ENCODE results near the gene EIF4A2.
"Not testable (repeated sequence)": the region's sequence is repeated elsewhere in the genome, so short reads cannot be mapped to it uniquely, and the experiment has no call there.

EIF4A2 gene

DNA sequence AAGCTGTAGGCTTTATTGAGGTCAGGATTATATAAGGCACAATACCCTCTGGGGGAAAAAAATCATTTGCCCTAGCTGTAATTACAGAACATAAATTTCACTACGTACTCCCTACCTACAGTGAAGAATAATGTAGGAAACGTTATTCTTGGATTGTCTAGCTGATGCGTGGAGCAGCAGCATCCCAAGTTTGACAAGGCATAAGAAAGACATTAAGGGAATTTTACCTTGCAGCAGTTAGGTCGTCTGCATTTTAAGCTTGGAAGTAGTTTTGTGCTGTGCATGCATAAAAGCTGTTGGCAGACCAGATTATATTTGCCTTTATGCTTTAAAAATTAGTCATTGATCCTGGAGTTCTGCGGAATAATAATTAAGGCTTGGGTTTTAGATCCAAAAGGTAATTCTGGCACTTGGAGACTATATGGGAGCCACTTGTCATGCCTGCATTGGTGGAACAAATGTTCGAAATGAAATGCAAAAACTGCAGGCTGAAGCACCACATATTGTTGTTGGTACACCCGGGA is 2.2 kb downstream of the EIF4A2 start:
- DNase-seq = no peak

DNA sequence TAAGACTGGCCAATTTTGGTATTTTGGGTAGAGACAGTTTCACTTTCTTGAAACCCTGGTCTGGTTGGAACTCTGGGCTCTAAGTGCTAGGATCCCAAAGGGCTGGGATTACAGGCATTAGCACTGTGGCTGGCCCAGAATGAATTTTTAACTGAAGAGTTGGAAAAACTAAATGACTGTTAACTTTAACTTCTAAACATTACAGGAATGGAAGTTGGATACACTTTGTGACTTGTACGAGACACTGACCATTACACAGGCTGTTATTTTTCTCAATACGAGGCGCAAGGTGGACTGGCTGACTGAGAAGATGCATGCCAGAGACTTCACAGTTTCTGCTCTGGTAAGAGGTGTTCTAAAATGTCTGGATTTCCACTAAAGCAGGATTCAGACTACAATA is 3.5 kb downstream of the EIF4A2 start:
- DNase-seq = no peak

- no peak for DNase-seq
Observed at GRCh38 chr3:186787642-186788481, 4.5 kb downstream of the EIF4A2 start.

GRCh38 chr3:186788482-186789370 is 5.3 kb downstream of the EIF4A2 start:
- DNase-seq = no peak

GRCh38 chr3:186789554-186790260 is 6.3 kb downstream of the EIF4A2 start:
- no peak for DNase-seq

DNA sequence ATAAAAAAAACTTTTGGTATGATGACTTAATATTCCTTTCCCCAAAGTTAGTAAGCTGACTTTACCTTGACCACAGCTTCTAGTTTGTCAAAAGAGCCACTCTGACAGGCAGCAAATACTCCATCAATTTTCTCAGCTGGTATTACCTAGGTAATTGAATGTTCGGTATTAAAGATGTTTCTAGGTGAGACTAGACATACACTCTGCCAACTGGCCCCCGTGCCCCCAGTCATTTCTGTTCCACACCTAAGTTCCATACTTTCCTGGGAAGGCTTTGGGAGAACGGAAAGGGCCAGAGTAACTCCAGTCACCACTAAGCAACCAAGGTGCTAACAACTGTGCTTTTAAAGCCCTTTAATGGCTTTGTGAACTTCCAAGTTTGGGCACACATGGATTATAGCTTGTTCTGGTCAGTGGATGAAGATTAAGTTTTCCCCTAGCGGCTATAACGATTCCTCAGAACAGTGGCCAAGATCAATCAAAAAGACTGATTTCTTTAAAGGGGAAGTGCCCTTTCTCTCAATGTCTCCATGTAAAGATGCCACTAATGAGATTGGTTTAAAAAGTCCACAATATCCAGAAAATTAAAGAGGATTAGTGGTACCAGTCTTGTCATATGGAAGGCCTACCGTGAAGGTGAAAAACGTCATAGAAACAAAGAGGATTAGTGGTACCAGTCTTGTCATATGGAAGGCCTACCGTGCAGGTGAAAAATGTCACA is 7.0 kb downstream of the EIF4A2 start:
- DNase-seq = no peak

DNA sequence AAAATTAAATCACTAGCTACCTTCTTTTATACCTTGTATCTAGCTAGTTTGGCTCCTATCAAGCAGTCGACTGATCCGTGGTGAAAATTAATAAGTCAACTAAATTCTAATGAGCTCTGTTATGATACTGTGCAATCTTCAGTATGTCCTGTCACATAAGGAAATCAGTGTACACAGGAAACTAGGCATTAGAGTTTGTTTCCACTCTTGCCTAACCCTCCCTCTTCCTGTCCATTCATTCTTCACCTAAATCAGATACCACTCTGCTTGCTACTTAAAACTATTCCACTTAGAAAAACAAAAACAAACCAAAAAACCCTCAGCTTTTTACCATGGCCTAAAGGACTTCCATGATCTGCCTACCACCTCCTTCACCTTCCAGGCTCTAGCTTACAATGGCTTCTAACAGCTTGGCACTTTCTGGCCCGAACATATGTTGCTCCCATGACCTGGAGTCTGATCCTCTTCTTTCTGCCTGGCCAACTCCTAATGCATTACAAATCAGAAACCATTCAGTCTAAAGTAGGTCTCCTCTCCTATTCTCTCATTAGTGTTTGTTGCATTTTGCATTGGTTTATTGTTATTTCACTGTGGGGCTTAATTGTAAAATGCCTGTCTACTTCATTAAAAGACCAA is 15.0 kb downstream of the EIF4A2 start:
- no peak for DNase-seq

GRCh38 chr3:186800285-186800684 is 16.9 kb downstream of the EIF4A2 start:
- DNase-seq = no peak

- no peak for DNase-seq
Observed at GRCh38 chr3:186802701-186803100, 19.3 kb downstream of the EIF4A2 start.

GRCh38 chr3:186803447-186803846 is 20.1 kb downstream of the EIF4A2 start:
- not testable (repeated sequence) for DNase-seq

GRCh38 chr3:186806089-186807055 is 23.0 kb downstream of the EIF4A2 start, which contains the start of gene RFC4:
Gene RFC4 (minus strand): TSS chr3:186806482. CDS start chr3:186804713, 1,769 bp downstream.
- DNase-seq = peak; percentile 83

DNA sequence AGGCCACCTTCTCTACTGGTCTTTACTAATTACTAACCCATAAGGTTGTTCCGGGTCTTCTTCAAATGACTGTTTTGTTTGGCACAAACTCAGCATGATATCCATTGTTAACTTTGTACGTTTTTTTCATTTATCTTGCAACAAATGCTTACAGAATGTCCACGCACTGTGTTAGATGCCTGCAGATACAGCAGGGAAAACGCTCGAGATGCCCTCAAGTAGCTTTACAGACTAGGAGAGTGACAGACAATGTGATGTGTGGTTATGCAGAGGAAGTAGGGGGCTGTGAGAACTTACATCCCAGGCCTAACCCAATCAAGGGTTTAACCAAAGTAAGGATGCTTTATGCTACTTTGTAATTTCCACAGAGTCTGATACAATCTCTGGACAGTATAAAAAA is 23.9 kb downstream of the EIF4A2 start:
- no peak for DNase-seq

GRCh38 chr3:186810336-186810996 is 27.1 kb downstream of the EIF4A2 start:
- DNase-seq = no peak

GRCh38 chr3:186811313-186811712 is 27.9 kb downstream of the EIF4A2 start:
- DNase-seq = not testable (repeated sequence)

- DNase-seq = no peak
Observed at GRCh38 chr3:186814100-186814499, 30.7 kb downstream of the EIF4A2 start.

DNA sequence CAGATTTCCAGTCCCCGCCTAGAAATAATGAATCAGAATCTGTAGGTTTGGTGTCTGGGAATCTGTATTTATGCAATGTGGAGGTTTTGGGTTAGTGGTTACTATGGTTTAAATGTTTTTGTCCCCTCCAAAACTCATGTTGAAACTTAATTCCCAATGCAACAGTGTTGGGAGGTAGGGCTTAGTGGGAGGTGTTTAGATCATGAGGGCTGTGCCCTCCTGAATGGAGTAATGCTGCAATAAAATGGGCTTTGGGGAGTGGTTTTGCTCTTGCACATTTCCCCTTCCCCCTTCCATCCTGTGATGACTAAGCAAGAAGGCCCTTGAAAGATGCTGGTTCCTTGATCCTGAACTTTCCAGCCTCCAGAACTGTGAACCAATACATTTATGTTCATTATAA is 32.1 kb downstream of the EIF4A2 start:
- DNase-seq = no peak

- DNase-seq = no peak
Observed at GRCh38 chr3:186818516-186818915, 35.1 kb downstream of the EIF4A2 start.

- DNase-seq = no peak
Observed at GRCh38 chr3:186818956-186819355, 35.6 kb downstream of the EIF4A2 start.

DNA sequence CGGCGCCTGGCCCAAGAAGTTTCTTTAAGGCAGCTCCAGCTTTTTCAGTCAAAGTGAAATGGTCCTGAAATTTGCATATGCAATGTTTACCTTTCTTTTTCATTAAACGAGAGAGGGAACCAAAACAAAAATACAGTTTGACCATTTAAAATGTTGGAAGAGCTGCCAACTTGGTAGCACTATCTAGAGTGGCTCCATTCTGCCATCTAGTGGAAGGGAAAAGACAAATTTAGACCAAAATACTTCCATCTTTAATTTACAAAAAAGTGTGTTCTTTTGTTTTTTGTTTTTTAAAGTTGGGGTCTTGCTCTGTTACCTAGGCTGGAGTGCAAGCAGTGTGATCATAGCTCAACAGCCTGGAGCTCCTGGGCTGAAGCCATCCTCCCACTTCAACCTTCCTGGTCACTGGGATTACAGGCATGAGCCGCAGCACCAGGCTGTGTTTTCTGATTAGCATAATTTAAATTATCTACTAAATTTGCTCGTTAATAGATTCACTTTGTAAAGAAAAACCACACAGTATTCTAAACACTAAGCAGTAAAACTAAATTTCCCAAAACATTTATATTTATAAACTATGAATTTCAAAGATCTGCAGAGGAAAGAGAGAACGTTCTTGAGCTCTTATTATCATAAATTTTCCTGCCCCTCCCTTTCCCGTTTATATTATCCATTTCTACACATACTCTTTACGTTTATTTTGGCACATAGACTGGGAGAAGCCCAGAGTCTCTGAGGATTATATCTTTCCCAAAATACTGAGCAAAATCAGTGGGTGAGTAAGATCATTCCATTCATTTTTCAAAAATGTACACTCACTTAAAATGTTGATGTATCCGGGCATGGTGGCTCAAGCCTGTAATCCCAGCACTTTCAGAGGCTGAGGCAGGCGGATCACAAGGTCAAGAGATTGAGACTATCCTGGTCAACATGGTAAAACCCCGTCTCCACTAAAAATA is 38.3 kb downstream of the EIF4A2 start:
- DNase-seq = peak; percentile 63
